GM23248 (cell line): ENCODE data around the gene PEAK1.

Experiments
- EZH2 ChIP-seq: fragments of 200-600 bp; sonication (generic); IDR thresholded peaks from 2 replicates; pipeline ENCODE4 v1.6.1; 2018; ENCODE audit warnings: antibody characterized with exemption, mild to moderate bottlenecking; ENCODE audit not compliant: insufficient read depth, poor library complexity, severe bottlenecking
- EZH2phosphoT487 ChIP-seq: fragments of 200-600 bp; sonication (generic); IDR thresholded peaks from 2 replicates; pipeline ENCODE4 v1.6.1; 2018; ENCODE audit warnings: antibody characterized with exemption, moderate library complexity, mild to moderate bottlenecking, low read depth; ENCODE audit not compliant: insufficient read depth

DNA sequence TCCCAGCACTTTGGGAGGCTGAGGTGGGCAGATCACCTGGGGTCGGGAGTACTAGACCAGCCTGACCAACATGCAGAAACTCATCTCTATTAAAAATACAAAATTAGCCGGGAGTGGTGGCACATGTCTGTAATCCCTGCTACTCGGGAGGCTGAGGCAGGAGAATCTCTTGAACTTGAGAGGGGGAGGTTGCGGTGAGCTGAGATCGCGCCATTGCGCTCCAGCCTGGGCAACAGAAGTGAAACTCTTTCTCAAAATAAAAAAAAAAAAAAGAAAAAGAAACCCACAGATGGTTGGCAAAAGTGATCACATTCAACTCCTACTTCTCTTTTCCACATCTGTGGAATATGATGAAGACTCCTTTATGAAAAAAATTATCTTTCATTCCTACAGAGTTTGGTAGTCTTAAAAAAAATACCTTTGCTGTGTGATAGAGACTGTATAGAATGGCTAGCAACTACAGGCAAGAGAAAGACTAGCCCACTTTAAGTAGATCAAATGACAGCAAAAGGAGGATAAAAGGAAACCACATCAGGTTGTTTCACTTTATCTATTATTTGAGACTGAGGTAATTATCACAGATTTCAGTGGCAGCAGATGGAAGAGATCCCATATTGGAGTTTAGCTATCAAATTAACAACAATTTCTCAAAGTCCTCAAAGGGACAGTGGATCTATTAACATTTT, 176.0 kb downstream of the PEAK1 start:
- TF ChIP-seq EZH2, result no peak
- no peak for TF ChIP-seq EZH2phosphoT487
